ENCODE measurements around the gene TECR.

TECR gene

GRCh38 chr19:14529254-14530004, at the start of gene TECR:
TECR (plus strand) TSS chr19:14529594; CDS start chr19:14529697, 103 bp downstream.
- DNase-seq (ENCODE audit: low spot score), result peak; percentile 100
- no peak for TF ChIP-seq CTCF (IDR thresholded peaks at IDR 0.05)
- H3K4me3 ChIP-seq, result peak within 1 kb of the TSS; percentile 73
- peak within 1 kb of the TSS; percentile 90 to 93 for H3K27ac ChIP-seq

GRCh38 chr19:14479975-14480699, 49.3 kb upstream of the TECR start:
- DNase-seq (ENCODE audit: low spot score), result no peak
- Histone ChIP-seq H3K4me3 (no peak overlapping the region), H3K27ac (no peak overlapping the region)
- TF ChIP-seq CTCF (IDR thresholded peaks at IDR 0.05), result peak; percentile 70

- no peak overlapping the region for H3K27ac ChIP-seq
Observed at GRCh38 chr19:14480700-14481079, 48.7 kb upstream of the TECR start.

GRCh38 chr19:14482172-14482941, 47.0 kb upstream of the TECR start:
- Histone ChIP-seq H3K4me3 (no peak overlapping the region), H3K27ac (no peak overlapping the region)
- no peak for TF ChIP-seq CTCF (IDR thresholded peaks at IDR 0.05)
- no peak for DNase-seq (ENCODE audit: low spot score)

More at GRCh38 chr19:14480700-14481079, 48.7 kb upstream of the TECR start:
- no peak overlapping the region for H3K4me3 ChIP-seq
- no peak for TF ChIP-seq CTCF (IDR thresholded peaks at IDR 0.05)
- no peak for DNase-seq (ENCODE audit: low spot score)

- no peak overlapping the region for H3K27ac ChIP-seq
- H3K4me3 ChIP-seq, result no peak overlapping the region
- DNase-seq (ENCODE audit: low spot score), result no peak
- no peak for TF ChIP-seq CTCF (IDR thresholded peaks at IDR 0.05)
Observed at GRCh38 chr19:14487370-14488125, 41.8 kb upstream of the TECR start.

GRCh38 chr19:14492756-14493337, 36.5 kb upstream of the TECR start:
- TF ChIP-seq CTCF (IDR thresholded peaks at IDR 0.05), result no peak
- H3K27ac ChIP-seq, result no peak overlapping the region
- H3K4me3 ChIP-seq, result no peak overlapping the region
- DNase-seq (ENCODE audit: low spot score), result no peak

Measured in coronary artery (tissue), 2 donors.